Type B pancreatic cell (in vitro differentiated cells): ENCODE results near the gene NHLRC1. TPM values are rescaled to one million over a fixed set of nuclear protein-coding genes. Genes with fewer than 3 reads are reported as not detected.

Experiments used
- DNase-seq: peaks from one replicate; pipeline ENCODE4 v3.0.0; 2021; ENCODE audit warnings: mixed read lengths; ENCODE audit not compliant: unreplicated experiment; ENCODE audit errors: extremely low spot score
- H3K27ac Mint-ChIP-seq: 2 replicates; pipeline ENCODE4 v1.8.0; 2021; ENCODE audit warnings: mild to moderate bottlenecking, mixed read lengths
- H3K27me3 Mint-ChIP-seq: 2 replicates; pipeline ENCODE4 v1.8.0; 2021; ENCODE audit warnings: mixed read lengths
- H3K36me3 Mint-ChIP-seq: 2 replicates; pipeline ENCODE4 v1.8.0; 2021; ENCODE audit warnings: mixed read lengths
- H3K4me1 Mint-ChIP-seq: one replicate; pipeline ENCODE4 v1.8.0; 2021; ENCODE audit warnings: mixed read lengths; ENCODE audit not compliant: unreplicated experiment
- H3K4me3 Mint-ChIP-seq: 2 replicates; pipeline ENCODE4 v1.8.0; 2021; ENCODE audit warnings: mild to moderate bottlenecking, mixed read lengths
- H3K9me3 Mint-ChIP-seq: 2 replicates; pipeline ENCODE4 v1.8.0; 2021; ENCODE audit warnings: mixed read lengths
- total RNA-seq: library from RNA; stranded (reverse); gene quantifications from 2 replicates; pipeline ENCODE4 v1.2.1, GENCODE V29; 2021; ENCODE audit warnings: low replicate concordance
- TF ChIP-seq, protein P1 (sequence below): fragments of 200-600 bp; sonication (generic); conservative IDR thresholded peaks from 2 replicates; pipeline ENCODE4 v1.5.0; 2021; ENCODE audit warnings: antibody characterized with exemption, mild to moderate bottlenecking

The NHLRC1 gene
- total RNA-seq, 1 donor from 2014 or later: 1.1 TPM

DNA sequence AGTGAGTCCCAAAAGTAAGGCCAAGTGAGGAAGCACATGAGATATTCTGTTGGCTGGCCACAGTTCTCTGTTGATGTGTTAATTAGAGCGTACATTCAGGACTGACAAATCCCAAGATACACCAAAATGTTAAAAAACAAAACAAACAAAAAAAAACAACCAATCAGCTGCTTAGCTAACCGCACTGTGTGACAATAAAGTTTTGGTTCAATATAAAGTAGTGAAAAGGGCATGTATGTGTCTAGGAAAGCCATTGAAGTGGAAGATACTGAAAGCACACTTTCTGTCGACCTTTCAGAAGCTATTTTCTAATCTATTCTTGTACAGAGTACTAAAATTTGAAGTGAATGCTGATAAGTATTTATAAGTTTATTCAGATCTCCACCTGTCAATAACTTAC, 26.1 kb downstream of the NHLRC1 start:
- H3K36me3 Mint-ChIP-seq: no peaks in the 10 kb centered on the region
- H3K27ac Mint-ChIP-seq: no peak overlapping the region
- TF ChIP-seq, protein P1, sequence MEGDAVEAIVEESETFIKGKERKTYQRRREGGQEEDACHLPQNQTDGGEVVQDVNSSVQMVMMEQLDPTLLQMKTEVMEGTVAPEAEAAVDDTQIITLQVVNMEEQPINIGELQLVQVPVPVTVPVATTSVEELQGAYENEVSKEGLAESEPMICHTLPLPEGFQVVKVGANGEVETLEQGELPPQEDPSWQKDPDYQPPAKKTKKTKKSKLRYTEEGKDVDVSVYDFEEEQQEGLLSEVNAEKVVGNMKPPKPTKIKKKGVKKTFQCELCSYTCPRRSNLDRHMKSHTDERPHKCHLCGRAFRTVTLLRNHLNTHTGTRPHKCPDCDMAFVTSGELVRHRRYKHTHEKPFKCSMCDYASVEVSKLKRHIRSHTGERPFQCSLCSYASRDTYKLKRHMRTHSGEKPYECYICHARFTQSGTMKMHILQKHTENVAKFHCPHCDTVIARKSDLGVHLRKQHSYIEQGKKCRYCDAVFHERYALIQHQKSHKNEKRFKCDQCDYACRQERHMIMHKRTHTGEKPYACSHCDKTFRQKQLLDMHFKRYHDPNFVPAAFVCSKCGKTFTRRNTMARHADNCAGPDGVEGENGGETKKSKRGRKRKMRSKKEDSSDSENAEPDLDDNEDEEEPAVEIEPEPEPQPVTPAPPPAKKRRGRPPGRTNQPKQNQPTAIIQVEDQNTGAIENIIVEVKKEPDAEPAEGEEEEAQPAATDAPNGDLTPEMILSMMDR: no peak
- H3K4me3 Mint-ChIP-seq: no peak overlapping the region
- no peaks in the 10 kb centered on the region for H3K9me3 Mint-ChIP-seq
- no peaks in the 10 kb centered on the region for H3K27me3 Mint-ChIP-seq
- DNase-seq: no peak
- H3K4me1 Mint-ChIP-seq: no peaks in the 10 kb centered on the region

DNA sequence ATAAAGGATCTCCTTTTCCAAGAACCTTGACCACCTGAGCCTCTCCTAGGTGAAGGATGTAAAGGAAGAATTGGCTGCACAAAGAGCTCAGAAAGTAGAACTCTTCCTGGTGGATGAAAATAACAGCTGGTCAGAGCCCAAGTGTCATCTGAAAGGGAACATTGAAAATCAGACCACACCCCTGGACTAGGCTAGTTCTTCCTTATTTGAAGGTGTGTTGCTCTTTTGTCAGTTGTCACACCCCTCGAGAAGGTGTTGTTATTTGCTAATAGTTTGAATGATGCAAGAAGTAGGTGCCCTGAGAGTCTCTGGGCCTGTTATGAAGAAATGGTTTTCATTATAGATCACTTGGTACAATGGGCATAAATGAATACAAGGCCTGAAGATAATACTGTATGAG, 31.1 kb downstream of the NHLRC1 start:
- no peaks in the 10 kb centered on the region for H3K27me3 Mint-ChIP-seq
- no peak for DNase-seq
- no peak overlapping the region for H3K4me3 Mint-ChIP-seq
- H3K4me1 Mint-ChIP-seq: peaks cover 4% of the 10 kb centered on the region
- H3K9me3 Mint-ChIP-seq: no peaks in the 10 kb centered on the region
- H3K27ac Mint-ChIP-seq: no peak overlapping the region
- TF ChIP-seq, protein P1: no peak
- no peaks in the 10 kb centered on the region for H3K36me3 Mint-ChIP-seq

DNA sequence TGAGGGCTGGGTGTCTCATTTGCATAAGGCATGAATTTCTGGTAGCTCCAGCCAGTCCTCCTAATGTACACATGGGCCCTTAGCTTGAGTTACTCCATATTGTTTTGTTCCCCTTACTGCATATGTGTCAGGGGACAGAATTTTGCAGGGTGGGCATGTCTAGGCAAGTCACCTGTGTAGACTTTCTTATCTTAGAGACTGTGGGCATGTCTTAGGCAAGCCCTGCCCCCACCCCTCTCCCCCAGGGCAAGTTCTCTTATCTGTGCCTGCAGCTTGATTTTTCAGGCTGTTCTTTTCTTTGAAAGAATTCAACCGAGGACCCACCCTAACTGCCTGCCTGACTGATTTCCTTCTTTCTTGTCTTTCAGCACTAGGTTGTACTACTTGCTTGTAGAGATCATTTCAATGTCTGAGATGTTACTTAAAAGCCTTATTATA, 32.1 kb downstream of the NHLRC1 start:
- Mint-ChIP-seq H3K9me3 (peaks cover 2% of the 10 kb centered on the region), H3K27ac (no peak overlapping the region), H3K4me1 (peaks cover 4% of the 10 kb centered on the region), H3K27me3 (no peaks in the 10 kb centered on the region), H3K36me3 (no peaks in the 10 kb centered on the region), H3K4me3 (no peak overlapping the region)
- TF ChIP-seq, protein P1: no peak
- no peak for DNase-seq

DNA sequence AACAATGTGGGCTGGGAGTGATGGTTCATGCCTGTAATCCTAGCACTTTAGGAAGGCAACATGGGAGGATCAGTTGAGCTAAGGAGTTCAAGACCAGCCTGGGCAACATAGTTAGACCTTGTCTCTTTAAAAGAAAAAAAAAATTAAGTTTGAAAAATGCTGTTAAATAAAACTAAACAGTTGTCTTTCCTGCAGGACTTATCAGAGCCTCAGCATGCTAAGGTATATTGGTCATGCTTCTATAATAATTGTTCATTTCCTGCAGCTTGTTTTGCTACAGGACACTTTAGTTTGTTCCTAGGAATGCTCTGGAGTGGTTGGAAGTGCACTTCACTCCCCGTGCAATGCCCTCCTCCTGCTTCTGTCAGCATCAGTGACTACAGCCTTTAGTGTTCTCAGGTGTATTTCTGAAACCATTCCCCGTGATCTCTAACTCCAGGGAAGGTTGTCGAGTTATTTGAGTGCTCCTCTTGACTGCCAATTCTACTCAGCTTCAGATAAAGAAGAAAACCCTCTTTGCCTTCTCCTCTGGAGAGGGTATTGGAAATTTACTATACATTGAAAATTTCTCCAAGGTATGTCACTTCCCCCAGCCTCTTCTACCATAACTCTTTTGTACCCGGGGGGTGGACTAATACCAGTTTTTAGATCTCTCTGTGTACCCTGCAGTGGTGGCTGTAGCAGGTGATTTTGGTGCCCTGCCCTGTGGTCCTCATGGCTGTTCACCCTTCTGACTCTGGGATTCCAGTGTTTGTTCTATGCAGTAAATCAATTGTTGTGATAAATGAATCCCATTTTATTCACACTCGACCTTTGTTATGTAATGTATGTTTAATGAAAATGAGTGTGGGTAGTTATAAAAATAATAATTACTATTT, 33.8 kb downstream of the NHLRC1 start:
- Mint-ChIP-seq H3K4me3 (no peak overlapping the region), H3K27ac (no peak overlapping the region), H3K4me1 (peaks cover 4% of the 10 kb centered on the region), H3K9me3 (peaks cover 5% of the 10 kb centered on the region), H3K36me3 (no peaks in the 10 kb centered on the region), H3K27me3 (no peaks in the 10 kb centered on the region)
- no peak for DNase-seq
- TF ChIP-seq, protein P1: no peak

DNA sequence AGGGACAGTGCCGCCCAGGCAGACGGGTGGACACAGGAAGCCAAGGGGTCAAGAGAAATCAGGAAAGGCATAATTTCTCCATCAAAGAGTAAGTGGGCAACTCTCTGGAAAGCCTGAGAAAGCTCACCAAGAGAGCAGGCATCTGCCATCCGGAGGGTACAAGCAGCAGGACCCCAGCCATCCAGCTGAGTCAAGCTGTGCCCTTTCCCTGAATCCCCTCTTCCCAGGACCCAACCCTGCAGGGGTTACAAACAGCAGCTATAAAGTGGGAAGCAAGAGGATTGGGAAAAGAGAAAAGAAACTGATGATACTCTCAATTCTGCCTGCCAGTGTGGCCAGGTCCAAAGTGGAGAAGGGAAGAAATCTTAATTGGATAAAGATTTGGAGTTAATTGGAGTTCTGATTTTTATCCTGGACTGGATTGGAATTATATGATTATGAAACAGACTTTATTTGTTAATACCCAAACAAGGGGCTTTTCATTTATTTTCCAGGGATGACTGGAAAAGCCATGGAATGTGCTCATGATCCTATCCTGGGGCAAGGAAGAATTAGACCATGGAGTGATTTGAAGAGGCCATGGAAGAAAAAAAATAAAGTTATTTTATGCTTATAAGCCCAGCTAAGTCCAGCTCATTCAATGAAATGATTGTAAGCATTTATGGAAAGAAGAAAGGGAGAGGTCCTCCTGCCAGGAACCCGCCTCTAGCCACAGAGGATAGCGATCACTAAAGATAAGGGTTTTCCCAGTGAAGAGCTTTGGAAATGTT, 34.9 kb downstream of the NHLRC1 start:
- TF ChIP-seq, protein P1: no peak
- Mint-ChIP-seq H3K4me3 (no peak overlapping the region), H3K27ac (no peak overlapping the region), H3K36me3 (no peaks in the 10 kb centered on the region), H3K9me3 (peaks cover 5% of the 10 kb centered on the region), H3K4me1 (peaks cover 7% of the 10 kb centered on the region), H3K27me3 (no peaks in the 10 kb centered on the region)
- DNase-seq: no peak
